ENCODE results near the gene RHBDD3. TPM values are rescaled to one million over a fixed set of nuclear protein-coding genes. Genes with fewer than 3 reads are reported as not detected.

Gene RHBDD3
- polyA plus RNA-seq, 4 donors = 13.6 to 43.1 (median 18.3) TPM

- Histone ChIP-seq H3K36me3 (ENCODE audit: control insufficient read depth in 3 of 3, insufficient read depth in 2 of 3, low read depth in 1 of 3, low read length in 3 of 3) (peaks cover 3 to 32% (median 7%) of the 10 kb centered on the region in 3 donors), H3K27ac (ENCODE audit: low read depth in 1 of 3, low read length in 2 of 3) (peak overlapping the region; percentile 89 to 98 (median 92)), H3K9me3 (ENCODE audit: control insufficient read depth in 2 of 2, insufficient read depth in 1 of 2, low read depth in 1 of 2, low read length in 1 of 2) (no peaks in the 10 kb centered on the region), H3K4me3 (ENCODE audit: low read depth in 1 of 3, low read length in 3 of 3) (peak overlapping the region; percentile 70 to 98 (median 90)), H3K4me1 (ENCODE audit: control insufficient read depth in 3 of 3, insufficient read depth in 2 of 3, low read depth in 1 of 3, low read length in 2 of 3) (peaks cover 2 to 33% (median 11%) of the 10 kb centered on the region in 3 donors), H3K27me3 (ENCODE audit: control insufficient read depth in 3 of 3, insufficient read depth in 3 of 3, low read length in 3 of 3) (no peaks in the 10 kb centered on the region)
- FAIRE-seq (no peak), DNase-seq (peak; percentile 34 to 76)
- 0 to 1% (median 1%) methylated on average over 36 to 51 of the region's 51 CpGs for WGBS, 3 donors
These were observed 889 bp upstream of the RHBDD3 start for GRCh38 chr22:29268511-29269229.

- 0% methylated on average over 21 to 32 of the region's 32 CpGs for WGBS, 3 donors
- DNase-seq = no peak
- peaks cover 2 to 28% (median 11%) of the 10 kb centered on the region in 3 donors for H3K4me1 ChIP-seq (ENCODE audit: control insufficient read depth in 3 of 3, insufficient read depth in 2 of 3, low read depth in 1 of 3, low read length in 2 of 3)
These were observed 321 bp downstream of the RHBDD3 start for GRCh38 chr22:29267462-29267857.

GRCh38 chr22:29266564-29267461, 968 bp downstream of the RHBDD3 start:
- peaks cover 0 to 35% (median 3%) of the 10 kb centered on the region in 3 donors for H3K36me3 ChIP-seq (ENCODE audit: control insufficient read depth in 3 of 3, insufficient read depth in 2 of 3, low read depth in 1 of 3, low read length in 3 of 3)
- FAIRE-seq (no peak), DNase-seq (no peak)
- 18 to 24% (median 18%) methylated on average over 12 to 13 of the region's 13 CpGs for WGBS, 3 donors
- H3K27ac ChIP-seq (ENCODE audit: low read depth in 1 of 3, low read length in 2 of 3) = peak overlapping the region in 2 of 3 donors; percentile 92 to 98
- peak overlapping the region; percentile 70 to 98 (median 90) for H3K4me3 ChIP-seq (ENCODE audit: low read depth in 1 of 3, low read length in 3 of 3)
- H3K27me3 ChIP-seq (ENCODE audit: control insufficient read depth in 3 of 3, insufficient read depth in 3 of 3, low read length in 3 of 3) = no peaks in the 10 kb centered on the region
- H3K4me1 ChIP-seq (ENCODE audit: control insufficient read depth in 3 of 3, insufficient read depth in 2 of 3, low read depth in 1 of 3, low read length in 2 of 3) = peaks cover 2 to 23% (median 11%) of the 10 kb centered on the region in 3 donors
- H3K9me3 ChIP-seq (ENCODE audit: control insufficient read depth in 2 of 2, insufficient read depth in 1 of 2, low read depth in 1 of 2, low read length in 1 of 2) = no peaks in the 10 kb centered on the region

More at GRCh38 chr22:29267462-29267857, 321 bp downstream of the RHBDD3 start:
- H3K27ac ChIP-seq (ENCODE audit: low read depth in 1 of 3, low read length in 2 of 3) = peak overlapping the region; percentile 24 to 98 (median 92)
- no peaks in the 10 kb centered on the region for H3K9me3 ChIP-seq (ENCODE audit: control insufficient read depth in 2 of 2, insufficient read depth in 1 of 2, low read depth in 1 of 2, low read length in 1 of 2)
- H3K27me3 ChIP-seq (ENCODE audit: control insufficient read depth in 3 of 3, insufficient read depth in 3 of 3, low read length in 3 of 3) = no peaks in the 10 kb centered on the region
- no peak for FAIRE-seq
- peaks cover 0 to 34% (median 4%) of the 10 kb centered on the region in 3 donors for H3K36me3 ChIP-seq (ENCODE audit: control insufficient read depth in 3 of 3, insufficient read depth in 2 of 3, low read depth in 1 of 3, low read length in 3 of 3)
- peak overlapping the region; percentile 70 to 98 (median 90) for H3K4me3 ChIP-seq (ENCODE audit: low read depth in 1 of 3, low read length in 3 of 3)

GRCh38 chr22:29265929-29266328, 1.9 kb downstream of the RHBDD3 start:
- H3K4me3 ChIP-seq (ENCODE audit: low read depth in 1 of 3, low read length in 3 of 3) = no peak overlapping the region
- DNase-seq (no peak), FAIRE-seq (no peak)
- WGBS, 3 donors = 41 to 66% (median 59%) methylated on average over 4 of the region's 4 CpGs
- no peak overlapping the region for H3K27ac ChIP-seq (ENCODE audit: low read depth in 1 of 3, low read length in 2 of 3)
- peaks cover 0 to 43% (median 3%) of the 10 kb centered on the region in 3 donors for H3K36me3 ChIP-seq (ENCODE audit: control insufficient read depth in 3 of 3, insufficient read depth in 2 of 3, low read depth in 1 of 3, low read length in 3 of 3)
- H3K27me3 ChIP-seq (ENCODE audit: control insufficient read depth in 3 of 3, insufficient read depth in 3 of 3, low read length in 3 of 3) = no peaks in the 10 kb centered on the region
- no peaks in the 10 kb centered on the region for H3K9me3 ChIP-seq (ENCODE audit: control insufficient read depth in 2 of 2, insufficient read depth in 1 of 2, low read depth in 1 of 2, low read length in 1 of 2)
- H3K4me1 ChIP-seq (ENCODE audit: control insufficient read depth in 3 of 3, insufficient read depth in 2 of 3, low read depth in 1 of 3, low read length in 2 of 3) = peaks cover 2 to 15% (median 4%) of the 10 kb centered on the region in 3 donors

GRCh38 chr22:29265305-29265704, 2.5 kb downstream of the RHBDD3 start:
- peaks cover 2 to 12% (median 3%) of the 10 kb centered on the region in 3 donors for H3K4me1 ChIP-seq (ENCODE audit: control insufficient read depth in 3 of 3, insufficient read depth in 2 of 3, low read depth in 1 of 3, low read length in 2 of 3)
- no peak overlapping the region for H3K4me3 ChIP-seq (ENCODE audit: low read depth in 1 of 3, low read length in 3 of 3)
- H3K27me3 ChIP-seq (ENCODE audit: control insufficient read depth in 3 of 3, insufficient read depth in 3 of 3, low read length in 3 of 3) = no peaks in the 10 kb centered on the region
- no peaks in the 10 kb centered on the region for H3K9me3 ChIP-seq (ENCODE audit: control insufficient read depth in 2 of 2, insufficient read depth in 1 of 2, low read depth in 1 of 2, low read length in 1 of 2)
- no peak overlapping the region for H3K27ac ChIP-seq (ENCODE audit: low read depth in 1 of 3, low read length in 2 of 3)
- peaks cover 0 to 48% (median 3%) of the 10 kb centered on the region in 3 donors for H3K36me3 ChIP-seq (ENCODE audit: control insufficient read depth in 3 of 3, insufficient read depth in 2 of 3, low read depth in 1 of 3, low read length in 3 of 3)
- 92 to 95% (median 94%) methylated on average over 7 of the region's 7 CpGs for WGBS, 3 donors
- no peak for DNase-seq
- no peak for FAIRE-seq

GRCh38 chr22:29263791-29264276, 3.9 kb downstream of the RHBDD3 start:
- no peak for FAIRE-seq
- no peaks in the 10 kb centered on the region for H3K27me3 ChIP-seq (ENCODE audit: control insufficient read depth in 3 of 3, insufficient read depth in 3 of 3, low read length in 3 of 3)
- peaks cover 2 to 10% (median 3%) of the 10 kb centered on the region in 3 donors for H3K4me1 ChIP-seq (ENCODE audit: control insufficient read depth in 3 of 3, insufficient read depth in 2 of 3, low read depth in 1 of 3, low read length in 2 of 3)
- H3K27ac ChIP-seq (ENCODE audit: low read depth in 1 of 3, low read length in 2 of 3) = no peak overlapping the region
- DNase-seq = no peak
- WGBS, 3 donors = 83 to 86% (median 84%) methylated on average over 11 to 14 of the region's 14 CpGs
- H3K9me3 ChIP-seq (ENCODE audit: control insufficient read depth in 2 of 2, insufficient read depth in 1 of 2, low read depth in 1 of 2, low read length in 1 of 2) = no peaks in the 10 kb centered on the region
- H3K36me3 ChIP-seq (ENCODE audit: control insufficient read depth in 3 of 3, insufficient read depth in 2 of 3, low read depth in 1 of 3, low read length in 3 of 3) = peaks cover 0 to 62% (median 3%) of the 10 kb centered on the region in 3 donors
- H3K4me3 ChIP-seq (ENCODE audit: low read depth in 1 of 3, low read length in 3 of 3) = no peak overlapping the region

GRCh38 chr22:29260601-29261315, 7.0 kb downstream of the RHBDD3 start:
- 73 to 83% (median 75%) methylated on average over 13 to 17 of the region's 17 CpGs for WGBS, 3 donors
- Histone ChIP-seq H3K4me1 (ENCODE audit: control insufficient read depth in 3 of 3, insufficient read depth in 2 of 3, low read depth in 1 of 3, low read length in 2 of 3) (no peaks in the 10 kb centered on the region), H3K36me3 (ENCODE audit: control insufficient read depth in 3 of 3, insufficient read depth in 2 of 3, low read depth in 1 of 3, low read length in 3 of 3) (peaks cover 0 to 85% (median 3%) of the 10 kb centered on the region in 3 donors), H3K9me3 (ENCODE audit: control insufficient read depth in 2 of 2, insufficient read depth in 1 of 2, low read depth in 1 of 2, low read length in 1 of 2) (no peaks in the 10 kb centered on the region), H3K27me3 (ENCODE audit: control insufficient read depth in 3 of 3, insufficient read depth in 3 of 3, low read length in 3 of 3) (no peaks in the 10 kb centered on the region), H3K27ac (ENCODE audit: low read depth in 1 of 3, low read length in 2 of 3) (no peak overlapping the region), H3K4me3 (ENCODE audit: low read depth in 1 of 3, low read length in 3 of 3) (no peak overlapping the region)
- FAIRE-seq = no peak
- DNase-seq = peak in 1 of 2 donors; percentile 37

Measured in small intestine (tissue), 7 donors.